ENCODE measurements around the gene TNFSF13.
"Not testable (repeated sequence)": the region's sequence is repeated elsewhere in the genome, so short reads cannot be mapped to it uniquely, and the experiment has no call there.

TNFSF13 gene

GRCh38 chr17:7592422-7593021 lies 34.0 kb downstream of the TNFSF13 start:
- no peak for TF ChIP-seq CTCF (IDR thresholded peaks at IDR 0.05; ENCODE audit: borderline replicate concordance, insufficient read depth, low read depth, low read length)
- no peak overlapping the region for H3K4me3 ChIP-seq (ENCODE audit: low read depth, low read length)

- TF ChIP-seq CTCF (IDR thresholded peaks at IDR 0.05; ENCODE audit: borderline replicate concordance, insufficient read depth, low read depth, low read length): no peak
- H3K4me3 ChIP-seq (ENCODE audit: low read depth, low read length): no peak overlapping the region
Observed at GRCh38 chr17:7593296-7593695, 34.7 kb downstream of the TNFSF13 start.

- H3K4me3 ChIP-seq (ENCODE audit: low read depth, low read length): not testable (repeated sequence)
Observed at GRCh38 chr17:7597561-7597960, 39.0 kb downstream of the TNFSF13 start.

DNA sequence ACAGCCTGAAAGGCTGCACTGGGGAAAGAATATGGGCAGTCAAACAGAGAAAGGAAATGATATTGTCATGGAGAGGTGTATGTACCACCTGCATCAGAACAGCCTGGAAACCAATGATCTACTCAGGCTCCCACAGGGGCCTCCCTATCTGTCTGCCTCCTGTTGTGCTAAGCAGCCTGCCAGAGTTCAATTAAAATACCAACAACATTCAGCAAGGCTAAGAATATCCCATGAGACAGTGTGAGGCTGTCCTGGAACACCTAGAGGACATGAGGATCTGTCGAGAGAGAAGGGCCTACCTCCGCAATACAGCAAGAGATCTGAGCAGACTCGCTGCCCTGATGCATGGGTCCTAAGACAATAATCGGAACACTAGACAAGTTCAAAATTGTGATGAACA lies 47.7 kb downstream of the TNFSF13 start:
- no peak for TF ChIP-seq CTCF (IDR thresholded peaks at IDR 0.05; ENCODE audit: borderline replicate concordance, insufficient read depth, low read depth, low read length)
- no peak overlapping the region for H3K4me3 ChIP-seq (ENCODE audit: low read depth, low read length)

- TF ChIP-seq CTCF (IDR thresholded peaks at IDR 0.05; ENCODE audit: borderline replicate concordance, insufficient read depth, low read depth, low read length): no peak
Observed at GRCh38 chr17:7610641-7611040, 52.1 kb downstream of the TNFSF13 start.

More at GRCh38 chr17:7610641-7611040, 52.1 kb downstream of the TNFSF13 start:
- no peak overlapping the region for H3K4me3 ChIP-seq (ENCODE audit: low read depth, low read length)

Data from GM12875 (cell line).